ENCODE results near the gene LDB3. TPM values are rescaled to one million over a fixed set of nuclear protein-coding genes. Genes with fewer than 3 reads are reported as not detected.

Gene LDB3
- total RNA-seq, 4 donors from 2014 or later = 0.44 to 3.2 (median 0.98) TPM; not detected in 1

DNA sequence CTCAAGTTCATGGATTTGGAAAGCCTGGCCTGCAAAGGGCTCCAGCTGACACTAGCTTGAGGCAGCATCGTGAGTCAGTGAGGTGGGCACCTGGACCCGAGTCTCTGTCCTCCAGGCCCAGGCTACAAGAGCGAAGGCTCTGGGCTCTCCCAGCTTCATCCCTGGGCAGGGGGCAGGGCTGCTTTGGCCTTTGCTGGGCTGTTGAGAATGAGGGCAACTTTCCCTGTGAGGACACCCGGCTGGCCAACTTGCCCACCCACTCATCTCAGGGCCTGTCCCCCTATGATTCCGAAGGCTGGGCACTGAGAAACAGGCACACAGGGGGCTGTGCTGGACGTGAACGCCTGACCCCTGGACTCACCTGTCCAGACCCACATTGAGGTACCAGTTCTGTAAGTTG is 24.4 kb downstream of the LDB3 start:
- H3K4me3 ChIP-seq = no peak overlapping the region
- DNase-seq (ENCODE audit: low spot score in 2 of 2) = no peak
- no peaks in the 10 kb centered on the region for H3K9me3 ChIP-seq
- TF ChIP-seq EP300 (IDR thresholded peaks at IDR 0.05) (no peak), POLR2A (IDR thresholded peaks at IDR 0.05) (no peak), POLR2AphosphoS5 (IDR thresholded peaks at IDR 0.05) (no peak)
- TF ChIP-seq, protein P1, sequence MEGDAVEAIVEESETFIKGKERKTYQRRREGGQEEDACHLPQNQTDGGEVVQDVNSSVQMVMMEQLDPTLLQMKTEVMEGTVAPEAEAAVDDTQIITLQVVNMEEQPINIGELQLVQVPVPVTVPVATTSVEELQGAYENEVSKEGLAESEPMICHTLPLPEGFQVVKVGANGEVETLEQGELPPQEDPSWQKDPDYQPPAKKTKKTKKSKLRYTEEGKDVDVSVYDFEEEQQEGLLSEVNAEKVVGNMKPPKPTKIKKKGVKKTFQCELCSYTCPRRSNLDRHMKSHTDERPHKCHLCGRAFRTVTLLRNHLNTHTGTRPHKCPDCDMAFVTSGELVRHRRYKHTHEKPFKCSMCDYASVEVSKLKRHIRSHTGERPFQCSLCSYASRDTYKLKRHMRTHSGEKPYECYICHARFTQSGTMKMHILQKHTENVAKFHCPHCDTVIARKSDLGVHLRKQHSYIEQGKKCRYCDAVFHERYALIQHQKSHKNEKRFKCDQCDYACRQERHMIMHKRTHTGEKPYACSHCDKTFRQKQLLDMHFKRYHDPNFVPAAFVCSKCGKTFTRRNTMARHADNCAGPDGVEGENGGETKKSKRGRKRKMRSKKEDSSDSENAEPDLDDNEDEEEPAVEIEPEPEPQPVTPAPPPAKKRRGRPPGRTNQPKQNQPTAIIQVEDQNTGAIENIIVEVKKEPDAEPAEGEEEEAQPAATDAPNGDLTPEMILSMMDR (IDR thresholded peaks at IDR 0.05) = no peak
- 97% methylated on average over 5 of the region's 7 CpGs for WGBS
- no peaks in the 10 kb centered on the region for H3K27me3 ChIP-seq
- H3K36me3 ChIP-seq = no peaks in the 10 kb centered on the region
- H3K4me1 ChIP-seq = peaks cover 23% of the 10 kb centered on the region
- H3K27ac ChIP-seq = no peak overlapping the region

- no peak overlapping the region for H3K27ac ChIP-seq
Observed at GRCh38 chr10:86693275-86693674, 25.0 kb downstream of the LDB3 start.

DNA sequence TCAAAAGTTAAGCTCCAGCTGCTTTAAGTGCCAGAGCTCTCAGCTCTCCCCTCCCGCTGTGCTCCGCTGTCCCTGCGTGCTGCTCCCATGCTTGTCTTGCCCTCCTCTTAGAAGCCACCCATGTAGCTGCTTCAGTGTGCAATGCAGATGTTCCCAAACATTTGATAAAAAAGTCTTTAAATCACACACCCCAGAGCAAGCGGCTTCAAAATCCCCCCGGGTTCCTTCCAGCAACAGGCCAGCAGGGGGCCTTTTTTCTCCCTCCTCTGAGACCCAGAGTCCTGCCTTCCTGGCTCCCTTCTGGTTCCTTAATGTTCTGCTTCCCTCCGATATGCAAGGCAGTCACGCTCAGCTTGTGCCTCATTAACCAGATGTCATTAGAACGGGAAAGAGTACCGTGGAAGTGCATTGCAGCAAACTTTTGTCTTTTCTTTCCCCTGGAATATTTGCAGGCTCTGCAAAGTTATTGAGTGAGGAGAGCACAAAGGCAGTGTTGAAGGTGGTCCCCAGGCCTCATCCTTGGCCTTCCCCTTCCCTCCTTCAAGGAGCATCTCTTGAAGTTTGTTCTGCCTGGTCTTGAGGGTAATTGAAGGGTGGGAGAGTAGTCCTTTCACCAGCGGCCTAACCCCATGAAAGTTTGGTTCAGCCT is 25.5 kb downstream of the LDB3 start:
- peaks cover 14% of the 10 kb centered on the region for H3K4me1 ChIP-seq
- no peaks in the 10 kb centered on the region for H3K36me3 ChIP-seq
- no peak overlapping the region for H3K4me3 ChIP-seq
- 14% methylated on average over 10 of the region's 10 CpGs for WGBS
- no peak overlapping the region for H3K27ac ChIP-seq
- no peak for DNase-seq (ENCODE audit: low spot score in 2 of 2)
- H3K9me3 ChIP-seq = no peaks in the 10 kb centered on the region
- H3K27me3 ChIP-seq = no peaks in the 10 kb centered on the region
- no peak for TF ChIP-seq EP300 (IDR thresholded peaks at IDR 0.05)
- TF ChIP-seq, protein P1 (IDR thresholded peaks at IDR 0.05) = peak; percentile 41 to 64

More at GRCh38 chr10:86693275-86693674, 25.0 kb downstream of the LDB3 start:
- no peak for DNase-seq (ENCODE audit: low spot score in 2 of 2)
- Histone ChIP-seq H3K36me3 (no peaks in the 10 kb centered on the region), H3K27me3 (no peaks in the 10 kb centered on the region), H3K4me1 (peaks cover 19% of the 10 kb centered on the region), H3K4me3 (no peak overlapping the region), H3K9me3 (no peaks in the 10 kb centered on the region)
- no peak for TF ChIP-seq EP300 (IDR thresholded peaks at IDR 0.05)
- TF ChIP-seq POLR2AphosphoS5 (IDR thresholded peaks at IDR 0.05) = no peak
- TF ChIP-seq, protein P1 (IDR thresholded peaks at IDR 0.05) = no peak
- no peak for TF ChIP-seq POLR2A (IDR thresholded peaks at IDR 0.05)
- 24% methylated on average over 2 of the region's 2 CpGs for WGBS

GRCh38 chr10:86698207-86698940 is 30.1 kb downstream of the LDB3 start:
- Histone ChIP-seq H3K27ac (no peak overlapping the region), H3K27me3 (no peaks in the 10 kb centered on the region)
- 70% methylated on average over 7 of the region's 9 CpGs for WGBS

GRCh38 chr10:86699125-86699524 is 30.8 kb downstream of the LDB3 start:
- no peaks in the 10 kb centered on the region for H3K36me3 ChIP-seq
- no peak overlapping the region for H3K4me3 ChIP-seq
- H3K4me1 ChIP-seq = peaks cover 2% of the 10 kb centered on the region
- no peak overlapping the region for H3K27ac ChIP-seq
- WGBS = 86% methylated on average over 7 of the region's 7 CpGs
- no peaks in the 10 kb centered on the region for H3K9me3 ChIP-seq
- H3K27me3 ChIP-seq = no peaks in the 10 kb centered on the region
- no peak for TF ChIP-seq POLR2AphosphoS5 (IDR thresholded peaks at IDR 0.05)
- TF ChIP-seq POLR2A (IDR thresholded peaks at IDR 0.05) = no peak
- TF ChIP-seq, protein P1 (IDR thresholded peaks at IDR 0.05) = no peak
- no peak for TF ChIP-seq EP300 (IDR thresholded peaks at IDR 0.05)
- DNase-seq (ENCODE audit: low spot score in 2 of 2) = peak in 1 of 2 donors; percentile 36

More at GRCh38 chr10:86698207-86698940, 30.1 kb downstream of the LDB3 start:
- TF ChIP-seq EP300 (IDR thresholded peaks at IDR 0.05) = no peak
- TF ChIP-seq POLR2A (IDR thresholded peaks at IDR 0.05) = no peak
- TF ChIP-seq POLR2AphosphoS5 (IDR thresholded peaks at IDR 0.05) = no peak
- TF ChIP-seq, protein P1 (IDR thresholded peaks at IDR 0.05) = no peak
- H3K4me1 ChIP-seq = peaks cover 10% of the 10 kb centered on the region
- no peak overlapping the region for H3K4me3 ChIP-seq
- H3K36me3 ChIP-seq = no peaks in the 10 kb centered on the region
- DNase-seq (ENCODE audit: low spot score in 2 of 2) = no peak
- H3K9me3 ChIP-seq = no peaks in the 10 kb centered on the region
